ENCODE results near the gene BSND. TPM values are rescaled to one million over a fixed set of nuclear protein-coding genes. Genes with fewer than 3 reads are reported as not detected.

BSND gene
- total RNA-seq, 4 donors from 2014 or later = not detected

GRCh38 chr1:54990916-54991315, 7.8 kb upstream of the BSND start:
- no peak overlapping the region for H3K4me3 ChIP-seq
- no peak for DNase-seq
- H3K36me3 ChIP-seq = no peaks in the 10 kb centered on the region
- H3K4me1 ChIP-seq = no peaks in the 10 kb centered on the region
- TF ChIP-seq POLR2A (IDR thresholded peaks at IDR 0.05) (no peak), CTCF (IDR thresholded peaks at IDR 0.05) (no peak)
- WGBS, 2 donors = 71% methylated on average over 4 of the region's 4 CpGs; no CpG with 5 or more reads in 1 of the 2 donors
- no peaks in the 10 kb centered on the region for H3K9me3 ChIP-seq
- peaks cover 0 to 15% (median 0%) of the 10 kb centered on the region in 4 donors for H3K27me3 ChIP-seq
- intact Hi-C loops (cut with DNase I) = no loop called here
- peak overlapping the region in 2 of 4 donors; percentile 2 to 28 for H3K27ac ChIP-seq

GRCh38 chr1:54991939-54992338, 6.8 kb upstream of the BSND start:
- H3K27ac ChIP-seq = no peak overlapping the region
- intact Hi-C loops (cut with DNase I) = no loop called here
- H3K27me3 ChIP-seq = peaks cover 0 to 20% (median 0%) of the 10 kb centered on the region in 4 donors
- TF ChIP-seq CTCF (IDR thresholded peaks at IDR 0.05) (no peak), POLR2A (IDR thresholded peaks at IDR 0.05) (no peak)
- H3K4me1 ChIP-seq = peaks cover 5 to 10% (median 6%) of the 10 kb centered on the region in 3 donors
- DNase-seq = no peak
- 40 to 73% methylated on average over 7 to 8 of the region's 12 CpGs for WGBS, 2 donors
- no peaks in the 10 kb centered on the region for H3K9me3 ChIP-seq
- H3K36me3 ChIP-seq = no peaks in the 10 kb centered on the region
- H3K4me3 ChIP-seq = no peak overlapping the region

GRCh38 chr1:54993140-54993539, 5.6 kb upstream of the BSND start:
- TF ChIP-seq CTCF (IDR thresholded peaks at IDR 0.05) = no peak
- TF ChIP-seq POLR2A (IDR thresholded peaks at IDR 0.05) = no peak
- H3K4me1 ChIP-seq = peaks cover 6 to 13% (median 7%) of the 10 kb centered on the region in 3 donors
- DNase-seq = no peak
- intact Hi-C loops (cut with DNase I) = no loop called here
- peaks cover 0 to 32% (median 0%) of the 10 kb centered on the region in 4 donors for H3K27me3 ChIP-seq
- H3K9me3 ChIP-seq = no peaks in the 10 kb centered on the region
- no peaks in the 10 kb centered on the region for H3K36me3 ChIP-seq
- no peak overlapping the region for H3K27ac ChIP-seq
- H3K4me3 ChIP-seq = no peak overlapping the region
- 95 to 100% methylated on average over 3 to 6 of the region's 6 CpGs for WGBS, 2 donors

GRCh38 chr1:54994355-54994990, 4.3 kb upstream of the BSND start:
- Histone ChIP-seq H3K4me3 (no peak overlapping the region), H3K27me3 (peaks cover 0 to 46% (median 0%) of the 10 kb centered on the region in 4 donors), H3K4me1 (peaks cover 6 to 13% (median 7%) of the 10 kb centered on the region in 3 donors), H3K27ac (no peak overlapping the region), H3K36me3 (no peaks in the 10 kb centered on the region), H3K9me3 (no peaks in the 10 kb centered on the region)
- WGBS, 2 donors = 66 to 81% methylated on average over 6 of the region's 6 CpGs
- no peak for TF ChIP-seq CTCF (IDR thresholded peaks at IDR 0.05)
- TF ChIP-seq POLR2A (IDR thresholded peaks at IDR 0.05) = no peak
- no peak for DNase-seq
- intact Hi-C loops (cut with DNase I) = no loop called here

- no peak for TF ChIP-seq CTCF (IDR thresholded peaks at IDR 0.05)
- no peak for TF ChIP-seq POLR2A (IDR thresholded peaks at IDR 0.05)
- Histone ChIP-seq H3K27ac (no peak overlapping the region), H3K9me3 (no peaks in the 10 kb centered on the region), H3K4me1 (peaks cover 6 to 13% (median 7%) of the 10 kb centered on the region in 3 donors), H3K4me3 (no peak overlapping the region), H3K27me3 (peaks cover 0 to 51% (median 1%) of the 10 kb centered on the region in 4 donors), H3K36me3 (no peaks in the 10 kb centered on the region)
- no peak for DNase-seq
- 69 to 73% methylated on average over 10 to 12 of the region's 12 CpGs for WGBS, 2 donors
- intact Hi-C loops (cut with DNase I) = loop anchor here (5.0 kb wide), 1 partner anchor 43 kb away; no protein-coding TSS in a partner anchor
Observed at GRCh38 chr1:54995013-54995760, 3.5 kb upstream of the BSND start.

Data from esophagus squamous epithelium (tissue), 5 donors.